Activated CD8-positive, alpha-beta memory T cell treated with anti-CD3 and anti-CD28 coated beads, Interleukin-2, amount 50 U/mL, for 24 hours (primary cell): ENCODE measurements around the gene TMCO2.
A peak's percentile ranks its signal among the peaks of the same experiment; 100 is the strongest.

Source experiments
- DNase-seq: peaks from one replicate; pipeline ENCODE4 v3.0.0-alpha.2; 2020; ENCODE audit errors: extremely low read depth

Gene TMCO2

GRCh38 chr1:40257688-40258444 lies 10.1 kb downstream of the TMCO2 start, which contains the start of gene ZMPSTE24:
Gene ZMPSTE24, plus strand, starts transcription at chr1:40258236. Its CDS starts 36 bp downstream, at chr1:40258272.
- peak; percentile 93 for DNase-seq

- DNase-seq, result no peak
Observed at GRCh38 chr1:40258445-40258769, 10.7 kb downstream of the TMCO2 start.

GRCh38 chr1:40264354-40264781 lies 16.6 kb downstream of the TMCO2 start:
- DNase-seq, result no peak

GRCh38 chr1:40265298-40265697 lies 17.6 kb downstream of the TMCO2 start:
- DNase-seq, result no peak

- no peak for DNase-seq
Observed at GRCh38 chr1:40265919-40266318, 18.2 kb downstream of the TMCO2 start.

- no peak for DNase-seq
Observed at GRCh38 chr1:40266786-40267535, 19.2 kb downstream of the TMCO2 start.

GRCh38 chr1:40267767-40268187 lies 20.0 kb downstream of the TMCO2 start:
- DNase-seq, result no peak

GRCh38 chr1:40268211-40268610 lies 20.5 kb downstream of the TMCO2 start:
- DNase-seq, result no peak

- no peak for DNase-seq
Observed at GRCh38 chr1:40270152-40270834, 22.6 kb downstream of the TMCO2 start.

GRCh38 chr1:40272653-40273213 lies 25.0 kb downstream of the TMCO2 start:
- no peak for DNase-seq

- no peak for DNase-seq
Observed at GRCh38 chr1:40273547-40274166, 25.9 kb downstream of the TMCO2 start.

GRCh38 chr1:40274331-40274730 lies 26.6 kb downstream of the TMCO2 start:
- DNase-seq, result no peak

- no peak for DNase-seq
Observed at GRCh38 chr1:40276122-40276521, 28.4 kb downstream of the TMCO2 start.

- DNase-seq, result no peak
Observed at GRCh38 chr1:40281853-40282252, 34.1 kb downstream of the TMCO2 start.

- DNase-seq, result no peak
Observed at GRCh38 chr1:40291293-40291692, 43.6 kb downstream of the TMCO2 start.

GRCh38 chr1:40299366-40300248 lies 51.9 kb downstream of the TMCO2 start:
- no peak for DNase-seq

GRCh38 chr1:40300249-40300567 lies 52.5 kb downstream of the TMCO2 start:
- no peak for DNase-seq

GRCh38 chr1:40300651-40301050 lies 52.9 kb downstream of the TMCO2 start:
- no peak for DNase-seq

GRCh38 chr1:40301066-40301465 lies 53.3 kb downstream of the TMCO2 start:
- no peak for DNase-seq
